HG02870 (cell line): ENCODE results near the gene AP2S1.
"Not testable (repeated sequence)": the region's sequence is repeated elsewhere in the genome, so short reads cannot be mapped to it uniquely, and the experiment has no call there.

Experiments used
- ATAC-seq: cut with Tn5 transposase; IDR thresholded peaks from one replicate; pipeline ENCODE4 v1.9.1; 2021; ENCODE audit warnings: mild to moderate bottlenecking, moderate library complexity; ENCODE audit not compliant: unreplicated experiment

Gene AP2S1

DNA sequence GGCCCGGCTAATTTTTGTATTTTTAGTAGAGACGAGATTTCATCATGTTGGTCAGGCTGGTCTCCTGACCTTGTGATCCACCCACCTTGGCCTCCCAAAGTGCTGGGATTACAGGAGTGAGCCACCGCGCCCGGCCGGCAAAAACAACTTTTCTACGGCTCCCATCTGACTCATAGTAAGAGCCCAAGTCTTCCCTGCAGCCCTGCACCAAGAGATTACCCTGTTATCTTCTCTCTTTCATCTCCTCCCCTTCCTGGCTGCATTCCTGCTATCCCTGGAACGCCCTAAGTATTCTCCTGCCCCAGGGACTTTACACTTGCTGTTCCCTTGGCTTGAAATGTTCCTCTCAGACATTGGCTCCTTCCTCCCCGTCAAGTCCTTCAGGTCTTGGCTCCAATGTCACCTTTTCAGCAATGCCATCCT lies 6.6 kb downstream of the AP2S1 start:
- no peak for ATAC-seq

DNA sequence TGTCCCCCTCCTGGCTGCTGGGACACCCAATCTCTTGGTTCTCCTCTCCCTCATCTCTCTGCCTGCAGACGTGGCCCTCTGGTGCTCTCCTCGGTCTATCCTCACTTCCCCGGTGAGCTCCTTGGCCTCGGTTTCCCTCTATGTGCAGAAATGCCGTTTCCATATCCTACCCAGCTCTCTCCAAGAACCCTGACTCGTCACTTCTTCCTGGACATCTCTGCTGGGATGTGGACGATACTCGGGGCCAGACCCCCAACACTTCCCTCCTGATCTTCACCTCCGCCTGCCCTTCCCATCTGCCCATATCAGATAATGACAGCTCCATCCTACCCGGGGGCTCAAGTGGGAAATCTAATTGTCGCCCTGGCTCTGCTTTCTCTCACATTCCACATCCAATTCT lies 7.9 kb downstream of the AP2S1 start:
- no peak for ATAC-seq

DNA sequence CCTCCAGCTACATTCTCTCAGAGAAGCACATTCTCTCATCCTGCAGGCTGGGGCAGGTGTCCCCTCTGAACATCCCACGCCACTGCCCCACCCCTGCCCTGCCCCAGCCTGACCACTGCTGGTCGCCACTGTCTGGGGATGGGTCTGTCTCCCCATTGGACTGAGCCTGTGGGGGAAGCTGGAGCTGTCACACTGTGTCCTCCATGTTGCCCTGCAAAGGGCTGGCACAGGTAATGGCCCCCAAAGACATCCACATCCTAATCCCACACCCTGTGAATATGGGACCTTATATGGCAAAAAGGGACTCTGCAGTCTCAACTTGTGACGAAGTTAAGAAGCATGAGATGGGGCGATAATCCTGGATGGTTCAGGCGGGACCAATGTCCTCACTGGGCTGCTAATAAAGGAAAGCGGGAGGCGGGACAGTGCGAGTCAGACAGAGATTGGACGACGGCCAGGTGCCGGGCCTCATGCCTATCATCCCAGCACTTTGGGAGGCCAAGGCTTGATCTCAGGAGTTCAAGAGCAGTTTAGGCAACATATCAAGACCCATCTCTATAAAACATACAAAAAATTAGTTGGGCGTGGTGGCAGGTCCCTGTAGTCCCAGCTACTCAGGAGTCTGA lies 9.1 kb downstream of the AP2S1 start:
- no peak for ATAC-seq

DNA sequence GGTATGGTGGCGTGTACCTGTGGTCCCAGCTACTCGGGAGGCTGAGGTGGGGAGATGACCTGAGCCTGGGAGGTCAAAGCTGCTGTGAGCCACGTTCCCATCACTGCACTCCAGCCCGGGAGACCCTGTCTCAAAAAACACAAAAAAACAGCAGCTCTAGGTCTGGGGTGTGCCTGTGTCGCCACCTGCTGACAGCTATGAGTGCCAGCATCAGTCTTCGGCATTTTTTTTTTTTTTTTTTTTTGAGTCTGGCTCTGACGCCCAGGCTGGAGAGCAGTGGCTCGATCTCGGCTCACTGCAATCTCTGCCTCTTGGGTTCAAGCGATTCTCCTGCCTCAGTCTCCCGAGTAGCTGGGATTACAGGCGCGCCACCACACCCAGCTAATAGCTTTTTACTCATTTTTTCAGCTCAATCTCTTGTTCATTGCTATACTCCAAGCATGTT lies 10.1 kb downstream of the AP2S1 start:
- no peak for ATAC-seq

DNA sequence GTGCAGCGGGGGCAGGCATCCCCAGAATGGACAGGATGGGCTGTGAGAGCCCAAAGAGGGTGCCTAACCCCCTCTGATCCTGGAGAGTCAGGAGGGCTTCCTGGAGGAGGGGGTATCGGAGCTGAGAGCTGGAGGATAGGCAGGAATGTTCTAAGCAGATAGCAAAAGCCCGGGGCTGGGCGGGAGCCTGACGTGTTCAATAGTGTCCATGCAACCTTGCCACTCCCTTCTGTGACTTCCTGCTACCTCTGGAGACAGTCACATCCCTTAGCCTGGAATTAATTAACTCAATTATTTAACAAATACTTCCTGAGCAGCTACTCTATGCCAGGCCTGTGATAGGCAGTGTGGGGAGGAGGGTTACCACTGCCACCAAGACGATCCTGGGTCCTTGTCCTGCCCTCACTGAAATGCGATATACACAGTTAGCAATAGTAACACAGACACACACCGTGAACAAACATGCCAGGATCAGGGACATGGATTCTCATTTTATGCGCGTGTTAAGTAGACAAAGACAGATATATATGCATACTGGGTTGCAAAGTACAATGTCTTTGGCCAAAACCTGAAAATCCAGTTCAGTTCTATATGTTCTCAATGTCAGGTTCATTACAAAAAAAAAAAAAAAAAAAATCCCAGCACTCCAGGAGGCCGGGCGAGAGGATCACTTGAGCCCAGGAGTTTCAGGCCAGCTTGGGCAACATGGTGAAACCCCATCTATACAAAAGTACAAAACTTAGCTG lies 10.7 kb downstream of the AP2S1 start:
- ATAC-seq, result no peak

DNA sequence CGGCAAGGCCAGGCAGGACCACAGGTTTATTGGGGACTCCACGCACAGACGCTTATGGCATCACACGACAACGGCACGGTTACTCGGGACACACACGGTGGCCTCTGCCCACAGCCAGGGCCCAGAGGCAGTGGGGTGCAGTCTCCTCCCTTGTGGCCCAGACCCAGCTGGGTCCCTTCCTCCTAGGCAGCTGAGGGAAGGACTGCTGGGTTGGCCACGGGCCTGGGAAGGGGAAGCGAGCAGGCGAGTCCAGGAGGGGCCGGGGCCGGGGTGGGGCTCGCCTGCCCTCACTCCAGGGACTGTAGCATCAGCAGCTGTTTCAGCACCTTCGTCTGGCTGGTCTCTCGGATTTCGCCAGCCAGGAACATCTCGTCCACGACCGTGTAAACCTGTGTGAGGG lies 12.5 kb downstream of the AP2S1 start:
- no peak for ATAC-seq

DNA sequence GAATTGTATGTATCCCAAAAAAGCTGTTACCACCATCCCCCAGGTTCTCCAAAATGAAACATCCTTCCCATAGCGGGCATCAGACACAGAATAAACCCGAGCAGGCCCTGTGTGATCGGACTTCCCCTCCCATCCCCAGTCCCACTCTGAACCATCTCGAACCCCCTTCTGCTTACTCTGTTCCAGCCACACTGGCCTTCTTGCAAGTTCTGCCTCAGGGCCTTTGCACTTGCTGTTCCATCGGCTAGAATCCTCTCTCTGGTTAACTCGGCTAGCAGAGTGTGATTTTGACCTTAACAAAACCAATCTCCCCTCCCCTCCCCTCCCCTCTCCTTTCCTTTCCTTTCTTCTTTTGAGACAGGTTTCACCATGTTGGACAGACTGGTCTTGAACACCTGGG lies 15.7 kb downstream of the AP2S1 start:
- ATAC-seq, result no peak

DNA sequence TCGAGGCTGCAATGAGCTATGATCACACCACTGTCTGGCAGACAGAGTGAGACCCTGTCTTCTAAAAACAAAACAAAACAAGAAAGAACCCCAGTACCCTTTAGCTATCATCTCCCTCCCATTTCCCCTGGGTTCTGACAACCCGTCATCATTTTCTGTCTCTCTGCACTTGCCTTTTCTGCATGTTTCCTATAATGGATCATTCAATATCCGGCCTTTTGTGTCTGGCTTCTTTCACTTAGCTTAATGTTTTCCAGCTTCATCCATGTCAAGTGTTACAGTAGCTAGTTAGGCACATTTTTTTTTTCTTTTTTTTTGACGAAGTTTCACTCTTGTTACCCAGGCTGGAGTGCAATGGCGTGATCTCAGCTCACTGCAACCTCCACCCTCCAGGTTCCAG lies 16.5 kb downstream of the AP2S1 start:
- no peak for ATAC-seq

DNA sequence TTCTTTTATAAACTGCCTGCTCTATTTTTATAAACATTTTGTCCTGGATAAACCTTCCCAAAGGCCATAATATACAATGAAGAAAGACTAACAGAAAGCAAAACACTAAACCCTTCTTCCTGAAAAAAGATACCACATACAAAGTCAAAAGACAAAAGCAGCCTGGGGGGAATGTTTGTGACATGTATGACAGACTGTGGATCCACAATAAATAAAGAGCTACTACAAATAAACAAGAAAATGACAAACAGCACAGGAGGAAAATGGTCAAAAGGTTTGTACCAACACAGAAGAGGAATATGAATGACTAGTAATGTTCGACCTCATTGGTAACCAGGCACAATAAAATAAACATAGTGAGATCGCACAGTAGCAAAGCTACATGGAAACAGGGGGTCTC lies 19.8 kb downstream of the AP2S1 start:
- no peak for ATAC-seq

DNA sequence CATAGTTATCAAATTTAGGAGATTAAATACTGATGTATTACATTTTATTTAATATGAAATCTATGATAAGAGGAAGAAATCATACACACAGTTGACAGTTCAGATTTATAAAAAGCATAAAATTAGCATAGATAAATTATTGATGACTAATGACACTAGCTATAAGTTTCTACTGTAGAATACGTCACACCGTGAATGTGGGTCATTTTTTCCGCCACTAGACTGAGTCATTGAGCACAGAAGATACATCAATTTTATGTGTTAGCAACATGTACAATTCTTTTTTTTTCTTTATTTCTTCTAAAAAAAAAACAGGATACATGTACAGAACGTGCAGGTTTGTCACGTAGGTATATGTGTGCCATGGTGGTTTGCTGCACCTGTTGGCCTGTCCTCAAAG lies 22.2 kb downstream of the AP2S1 start:
- no peak for ATAC-seq

DNA sequence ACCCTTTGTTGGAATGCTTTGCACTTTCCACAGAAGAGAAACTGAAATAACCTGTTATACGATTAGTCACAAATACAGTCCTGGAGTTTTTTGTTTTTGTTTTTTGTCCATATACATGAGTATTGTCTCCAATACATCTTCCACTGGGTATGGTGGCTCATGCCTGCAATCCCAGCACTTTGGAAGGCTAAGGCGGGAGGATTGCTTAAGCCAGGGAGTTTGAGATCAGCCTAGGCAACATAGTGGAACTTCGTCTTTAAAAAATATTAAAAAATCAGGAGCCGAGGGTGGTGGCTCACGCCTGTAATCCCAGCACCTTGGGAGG lies 25.0 kb downstream of the AP2S1 start:
- no peak for ATAC-seq

DNA sequence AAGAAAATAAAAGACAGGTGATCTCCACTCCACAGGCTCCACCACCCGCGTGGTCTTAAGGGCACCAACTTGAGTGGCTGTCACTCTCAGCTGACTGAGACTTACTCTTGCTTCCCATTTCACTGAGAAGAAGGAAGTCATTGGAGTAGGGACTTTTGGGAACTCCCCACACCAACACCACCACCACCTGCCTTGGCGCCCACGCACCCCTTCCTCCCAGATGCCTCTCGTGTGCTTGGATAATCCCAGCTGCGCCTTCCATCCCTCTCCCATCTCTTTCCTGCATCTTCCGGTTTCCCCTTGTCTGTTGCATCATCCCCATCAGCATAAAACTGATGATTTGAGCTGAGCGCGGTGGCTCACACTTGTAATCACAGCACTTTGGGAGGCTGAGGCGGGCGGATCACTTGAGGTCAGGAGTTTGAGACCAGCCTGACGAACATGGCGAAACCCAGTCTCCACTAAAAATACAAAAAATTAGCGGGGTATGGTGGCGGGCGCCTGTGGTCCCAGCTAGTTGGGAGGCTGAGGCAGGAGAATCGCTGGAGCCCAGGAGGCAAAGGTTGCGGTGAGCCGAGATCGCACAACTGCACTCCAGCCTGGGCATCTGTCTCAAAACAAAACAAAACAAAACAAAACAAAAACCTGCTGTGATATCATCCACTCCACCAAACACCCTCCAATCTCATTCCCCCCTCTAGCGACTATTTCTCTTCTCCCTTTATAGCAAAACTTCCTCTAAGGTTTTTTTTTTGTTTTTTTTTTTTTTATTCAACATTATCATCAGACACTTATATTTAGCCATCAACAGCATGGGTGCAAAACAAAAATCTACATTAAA lies 25.5 kb downstream of the AP2S1 start:
- no peak for ATAC-seq

DNA sequence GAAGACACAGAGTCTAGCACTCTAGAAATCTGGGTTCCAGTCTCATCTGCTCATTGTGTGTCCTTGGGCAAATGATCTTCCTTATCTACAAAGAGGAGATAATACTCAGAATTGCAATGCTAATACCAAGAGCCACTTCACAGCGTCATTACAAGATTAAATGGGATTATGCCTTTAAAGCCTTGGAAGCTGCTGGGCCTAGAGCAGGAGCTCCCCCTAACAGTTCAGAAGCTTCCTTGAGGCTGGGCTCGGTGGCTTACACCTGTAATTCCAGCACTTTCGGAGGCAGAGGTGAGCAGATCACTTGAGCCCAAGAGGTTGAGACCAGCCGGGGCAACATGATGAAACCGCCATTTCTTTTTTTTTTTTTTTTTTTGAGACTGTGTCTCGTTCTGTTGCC lies 27.6 kb downstream of the AP2S1 start:
- no peak for ATAC-seq

DNA sequence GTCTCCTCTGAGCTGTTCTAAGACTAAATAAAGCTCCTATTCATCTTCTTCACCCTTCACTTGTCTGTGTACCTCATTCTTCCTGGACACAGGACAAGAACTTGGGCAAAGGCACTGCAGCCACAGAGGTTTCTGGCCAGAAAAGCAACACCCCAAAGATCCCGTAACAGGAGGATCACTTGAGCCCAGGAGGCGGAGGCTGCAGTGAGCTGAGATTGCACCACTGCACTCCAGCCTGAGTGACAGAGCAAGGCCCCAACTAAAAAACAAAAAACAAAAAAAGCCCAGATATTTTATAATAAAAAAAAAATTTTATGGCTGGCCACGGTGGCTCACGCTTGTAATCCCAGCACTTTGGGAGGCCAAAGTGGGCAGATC lies 28.2 kb downstream of the AP2S1 start:
- ATAC-seq, result not testable (repeated sequence)

DNA sequence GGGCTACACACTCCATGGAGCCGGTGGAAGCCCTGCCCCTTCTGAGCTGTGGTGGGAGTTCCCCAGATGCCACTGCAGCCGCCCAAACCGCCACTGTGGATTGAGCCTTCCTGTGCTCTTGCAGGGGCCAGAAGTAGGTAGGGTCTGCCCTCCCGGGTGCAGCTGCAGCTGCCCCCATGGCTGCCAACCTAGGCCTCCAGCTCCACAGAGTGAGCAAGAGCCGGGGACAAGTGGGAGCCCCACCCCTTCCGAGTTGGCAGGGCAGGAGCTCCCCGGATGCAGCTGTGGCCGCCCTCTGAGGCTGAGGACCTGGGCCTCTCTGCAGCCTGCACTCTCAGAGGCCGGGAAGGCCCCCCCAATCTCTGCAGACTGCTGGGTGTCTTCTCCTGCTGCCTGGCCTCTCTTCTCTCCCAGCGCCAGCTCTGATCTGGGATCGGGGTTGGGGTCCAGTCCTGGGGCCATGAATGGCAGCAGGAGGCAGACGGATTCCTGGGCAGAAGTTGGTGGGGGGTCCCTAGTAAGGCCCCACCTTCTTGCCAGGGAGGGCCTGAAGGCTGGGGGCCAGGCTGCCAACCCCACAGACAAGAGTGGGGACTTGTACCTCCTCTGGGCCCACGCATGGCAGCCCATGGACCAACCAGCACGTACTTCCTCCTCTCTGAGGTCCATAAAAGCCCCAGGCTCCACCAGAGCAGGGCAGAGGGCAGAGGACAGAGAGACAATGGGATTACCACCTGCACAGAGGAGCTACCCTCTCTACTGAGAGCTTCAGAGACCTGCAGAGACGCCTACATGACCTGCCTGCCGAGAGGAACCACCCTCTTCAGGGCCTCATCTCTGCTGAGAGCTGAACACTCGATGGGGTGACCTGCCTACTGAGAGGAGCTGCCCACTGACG lies 28.9 kb downstream of the AP2S1 start:
- ATAC-seq, result no peak

DNA sequence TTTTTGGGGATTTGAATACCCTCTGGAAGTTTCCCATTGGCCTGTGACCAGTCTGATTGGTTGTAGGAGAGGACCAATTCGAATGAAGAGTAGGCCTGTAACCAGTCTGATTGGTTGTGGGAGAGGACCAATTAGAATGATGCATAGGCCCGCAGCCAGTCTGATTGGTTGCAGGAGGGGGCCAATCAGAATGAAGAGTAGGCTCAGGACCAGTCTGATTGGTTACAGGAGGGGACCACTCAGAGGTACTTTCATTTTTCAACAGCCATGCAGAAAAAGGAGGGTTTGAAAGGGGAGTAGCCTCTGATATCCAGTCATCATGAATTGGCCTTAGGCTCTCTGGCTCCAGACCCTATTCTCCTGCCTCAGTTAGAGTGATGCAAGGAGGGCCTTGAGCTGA lies 31.8 kb downstream of the AP2S1 start:
- no peak for ATAC-seq

DNA sequence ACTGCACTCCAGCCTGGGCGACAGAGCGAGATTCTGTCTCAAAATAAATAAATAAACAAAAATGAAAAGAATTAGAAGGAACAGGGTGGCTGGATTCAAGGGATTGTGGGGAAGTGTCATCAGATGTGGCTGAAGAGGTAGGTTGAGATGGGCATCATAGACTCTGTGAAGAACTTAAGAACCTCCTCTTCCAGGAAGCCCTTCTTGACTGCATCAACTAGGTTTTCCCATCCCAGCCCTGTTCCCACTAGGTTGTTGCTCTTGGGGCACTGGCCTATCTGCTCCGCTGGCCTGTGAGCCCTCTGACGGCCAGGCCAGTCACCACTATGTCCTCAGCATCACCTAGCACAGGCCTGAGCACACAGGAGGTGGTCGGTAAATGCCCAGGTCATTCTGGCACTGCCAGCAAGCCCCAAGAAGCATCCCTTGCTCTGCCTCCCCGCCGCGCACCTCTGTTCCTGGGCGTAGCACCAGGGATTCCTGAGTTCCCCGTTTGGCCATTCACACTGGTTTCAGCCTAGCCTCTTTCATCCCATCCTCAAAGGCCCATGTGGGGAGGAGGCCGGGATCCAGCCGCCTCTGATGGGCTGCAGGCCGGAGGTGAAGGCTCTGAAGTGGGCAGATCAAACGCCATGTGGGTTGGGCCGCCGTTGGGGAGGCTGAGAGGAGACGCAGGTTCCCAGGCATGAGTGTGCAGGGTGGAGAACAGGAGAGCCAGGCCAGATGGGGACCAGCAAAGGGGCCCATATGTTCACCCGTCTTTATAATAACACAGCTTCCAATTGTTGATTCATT lies 34.6 kb downstream of the AP2S1 start:
- no peak for ATAC-seq

DNA sequence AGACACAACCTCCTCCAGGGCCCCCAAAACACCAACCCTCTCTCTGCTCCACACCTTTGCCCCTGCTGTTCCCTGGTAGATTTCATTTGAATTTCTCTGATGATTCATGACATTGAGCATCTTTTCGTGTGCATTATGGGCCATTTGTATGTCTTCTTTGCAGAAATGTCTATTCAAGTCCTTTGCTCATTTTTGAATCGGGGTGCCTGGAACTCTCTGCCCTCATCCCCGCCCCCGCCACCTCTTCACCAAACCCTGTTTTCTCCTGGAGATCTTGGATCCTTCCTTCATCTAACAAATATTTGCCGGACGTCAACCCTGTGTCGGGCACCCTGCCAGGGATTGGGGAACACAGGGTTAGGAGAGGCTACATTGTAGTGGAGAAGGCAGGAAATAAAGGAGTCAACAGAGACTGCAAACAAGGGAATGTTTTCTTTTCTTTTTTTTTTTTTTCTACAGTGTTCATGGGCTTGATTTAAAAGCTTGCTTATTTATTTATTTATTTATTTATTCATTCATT lies 36.7 kb downstream of the AP2S1 start:
- no peak for ATAC-seq

DNA sequence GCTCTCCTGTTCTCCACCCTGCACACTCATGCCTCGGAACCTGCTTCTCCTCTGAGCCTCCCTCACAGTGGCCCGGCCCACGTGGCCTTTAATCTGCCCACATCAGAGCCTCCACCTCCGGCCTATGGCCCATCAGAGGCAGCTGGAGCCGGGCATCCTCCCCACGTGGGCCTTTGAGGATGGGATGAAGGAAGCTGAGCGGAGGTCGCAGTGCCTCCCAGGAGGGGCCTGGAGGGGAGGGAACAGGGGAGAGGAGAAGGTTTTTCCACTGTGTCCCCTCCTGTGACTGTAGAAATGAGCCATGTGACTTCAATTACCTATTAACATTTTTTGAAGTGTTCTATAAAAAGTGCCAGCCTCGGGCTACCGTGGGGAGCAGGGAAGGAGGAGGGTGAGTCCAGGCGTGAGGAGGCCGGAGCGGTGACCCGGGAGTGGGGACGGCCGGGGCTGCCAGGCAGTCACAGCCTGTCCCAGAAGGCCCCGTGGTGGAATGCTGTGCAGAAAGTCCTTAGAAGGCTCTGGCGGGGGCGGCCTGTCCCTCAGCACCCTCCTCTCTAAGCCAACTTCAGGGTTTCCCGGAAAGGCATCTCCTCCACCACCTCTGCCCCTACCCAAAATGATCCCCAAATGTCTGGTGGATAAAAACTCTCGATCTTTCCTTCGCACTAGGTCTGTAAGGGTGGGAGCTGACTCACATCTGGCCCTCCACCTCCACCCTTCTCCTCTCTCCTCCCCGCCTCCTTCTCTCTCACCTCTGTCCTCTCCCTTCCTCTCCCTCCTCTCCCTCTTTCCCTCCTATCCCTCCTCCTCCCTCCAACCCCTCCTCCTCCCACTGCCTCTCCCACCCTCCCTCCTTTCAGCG lies 37.4 kb downstream of the AP2S1 start:
- no peak for ATAC-seq
